Ovary (tissue), 3 donors: ENCODE measurements around the gene STUM.

Experiments
- EP300 ChIP-seq: sonication (generic); formaldehyde crosslinking; IDR thresholded peaks from one replicate; pipeline ENCODE4 v1.6.1; 2017; ENCODE audit warnings: antibody characterized with exemption
- POLR2A ChIP-seq: fragments of 450-650 bp; IDR thresholded peaks from one replicate; pipeline ENCODE4 v1.6.1; 2017; ENCODE audit warnings: antibody characterized with exemption, mild to moderate bottlenecking, moderate library complexity
- TF ChIP-seq, protein P1 (sequence below), 3 donors: fragments of 450-650 bp in 2 of 3; fragments of 200-600 bp in 1 of 3; IDR thresholded peaks; one replicate each; pipeline versions ENCODE4 v1.5.1 to v1.8.0; 2016 to 2022; ENCODE audit warnings: antibody characterized with exemption in 3 of 3, mild to moderate bottlenecking in 1 of 3
- donor health status: DM: no; HTN: no; CAD: no.

DNA sequence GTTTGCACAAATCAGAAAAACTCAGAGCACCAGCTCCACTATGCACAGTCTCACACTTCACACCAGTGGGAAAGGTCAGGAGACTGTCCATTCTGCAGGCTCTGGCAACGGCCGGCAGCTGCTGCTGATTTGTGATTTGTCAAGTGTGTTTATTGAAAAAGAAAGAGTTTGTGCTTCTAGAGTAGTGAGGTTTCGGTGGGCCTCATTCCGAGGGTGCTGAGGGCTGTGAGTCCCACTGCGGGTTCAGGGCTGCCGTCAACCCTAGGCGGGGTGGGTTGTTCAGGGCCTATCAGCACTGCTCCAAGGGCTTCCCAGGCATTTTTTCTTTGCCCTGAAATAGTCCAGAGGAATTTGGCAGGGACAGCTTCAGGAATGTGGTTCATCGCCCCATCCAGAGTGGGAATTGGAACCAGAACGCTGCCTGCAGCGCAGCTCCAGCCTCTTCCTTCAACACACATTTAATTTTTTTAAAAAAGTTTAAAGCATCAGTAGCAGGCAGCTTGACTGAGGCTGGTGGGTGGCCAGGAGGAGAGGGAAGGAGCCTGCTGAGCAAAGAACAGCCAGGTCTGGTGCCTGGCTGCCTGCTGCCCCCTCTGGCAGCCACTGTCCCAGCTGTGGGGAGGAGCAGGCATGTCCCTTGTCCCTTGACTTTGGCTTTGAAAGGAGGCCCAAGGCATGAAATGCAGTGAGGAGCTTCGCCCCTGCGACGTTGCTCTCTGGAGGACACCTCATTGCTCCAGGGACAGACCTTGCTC is 19.7 kb downstream of the STUM start:
- TF ChIP-seq EP300 (no peak), POLR2A (no peak)
- TF ChIP-seq, protein P1, sequence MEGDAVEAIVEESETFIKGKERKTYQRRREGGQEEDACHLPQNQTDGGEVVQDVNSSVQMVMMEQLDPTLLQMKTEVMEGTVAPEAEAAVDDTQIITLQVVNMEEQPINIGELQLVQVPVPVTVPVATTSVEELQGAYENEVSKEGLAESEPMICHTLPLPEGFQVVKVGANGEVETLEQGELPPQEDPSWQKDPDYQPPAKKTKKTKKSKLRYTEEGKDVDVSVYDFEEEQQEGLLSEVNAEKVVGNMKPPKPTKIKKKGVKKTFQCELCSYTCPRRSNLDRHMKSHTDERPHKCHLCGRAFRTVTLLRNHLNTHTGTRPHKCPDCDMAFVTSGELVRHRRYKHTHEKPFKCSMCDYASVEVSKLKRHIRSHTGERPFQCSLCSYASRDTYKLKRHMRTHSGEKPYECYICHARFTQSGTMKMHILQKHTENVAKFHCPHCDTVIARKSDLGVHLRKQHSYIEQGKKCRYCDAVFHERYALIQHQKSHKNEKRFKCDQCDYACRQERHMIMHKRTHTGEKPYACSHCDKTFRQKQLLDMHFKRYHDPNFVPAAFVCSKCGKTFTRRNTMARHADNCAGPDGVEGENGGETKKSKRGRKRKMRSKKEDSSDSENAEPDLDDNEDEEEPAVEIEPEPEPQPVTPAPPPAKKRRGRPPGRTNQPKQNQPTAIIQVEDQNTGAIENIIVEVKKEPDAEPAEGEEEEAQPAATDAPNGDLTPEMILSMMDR (IDR thresholded peaks at IDR 0.05): no peak
